ENCODE measurements around the gene KRT84. TPM values are rescaled to one million over a fixed set of nuclear protein-coding genes. Genes with fewer than 3 reads are reported as not detected.

KRT84 gene
- total RNA-seq, 1 experiment from 2014 or later, result not detected

DNA sequence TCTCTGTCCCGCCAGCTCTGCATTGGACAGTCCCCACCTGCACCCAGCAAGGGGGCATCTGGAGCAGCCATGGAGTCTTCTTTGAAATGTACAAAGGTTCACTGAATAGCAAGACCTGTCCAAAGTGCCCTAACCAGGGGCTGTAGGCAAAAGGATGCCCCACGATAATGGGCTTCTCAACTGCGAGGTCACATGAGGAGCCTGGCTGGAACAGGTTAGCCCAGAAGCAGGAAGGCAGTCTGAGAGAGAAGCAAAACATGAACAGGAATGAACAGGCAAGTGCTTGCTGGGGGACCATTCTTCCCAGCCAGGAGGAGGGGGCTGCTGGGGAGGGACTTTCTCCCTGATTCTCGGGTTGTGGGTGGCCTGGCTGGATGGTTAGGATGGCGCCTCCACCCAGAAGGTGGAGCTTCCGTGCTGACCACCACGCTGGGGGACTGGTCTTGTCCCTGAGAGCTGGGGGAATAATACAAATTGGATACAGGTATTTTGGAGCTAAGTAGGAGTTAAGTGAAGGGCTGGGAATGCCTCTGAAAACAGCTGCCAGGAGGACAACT is 25.3 kb downstream of the KRT84 start:
- Mint-ChIP-seq H3K36me3 (ENCODE audit: insufficient read depth, unreplicated experiment) (no peaks in the 10 kb centered on the region), H3K27ac (ENCODE audit: low read depth, unreplicated experiment) (no peak overlapping the region), H3K9me3 (ENCODE audit: unreplicated experiment) (no peaks in the 10 kb centered on the region), H3K27me3 (ENCODE audit: insufficient read depth, unreplicated experiment) (peaks cover 14% of the 10 kb centered on the region), H3K4me1 (ENCODE audit: insufficient read depth, unreplicated experiment) (no peaks in the 10 kb centered on the region), H3K4me3 (ENCODE audit: unreplicated experiment) (no peak overlapping the region)
- POLR2A ChIA-PET, result no interaction called here
- TF ChIP-seq, protein P1, sequence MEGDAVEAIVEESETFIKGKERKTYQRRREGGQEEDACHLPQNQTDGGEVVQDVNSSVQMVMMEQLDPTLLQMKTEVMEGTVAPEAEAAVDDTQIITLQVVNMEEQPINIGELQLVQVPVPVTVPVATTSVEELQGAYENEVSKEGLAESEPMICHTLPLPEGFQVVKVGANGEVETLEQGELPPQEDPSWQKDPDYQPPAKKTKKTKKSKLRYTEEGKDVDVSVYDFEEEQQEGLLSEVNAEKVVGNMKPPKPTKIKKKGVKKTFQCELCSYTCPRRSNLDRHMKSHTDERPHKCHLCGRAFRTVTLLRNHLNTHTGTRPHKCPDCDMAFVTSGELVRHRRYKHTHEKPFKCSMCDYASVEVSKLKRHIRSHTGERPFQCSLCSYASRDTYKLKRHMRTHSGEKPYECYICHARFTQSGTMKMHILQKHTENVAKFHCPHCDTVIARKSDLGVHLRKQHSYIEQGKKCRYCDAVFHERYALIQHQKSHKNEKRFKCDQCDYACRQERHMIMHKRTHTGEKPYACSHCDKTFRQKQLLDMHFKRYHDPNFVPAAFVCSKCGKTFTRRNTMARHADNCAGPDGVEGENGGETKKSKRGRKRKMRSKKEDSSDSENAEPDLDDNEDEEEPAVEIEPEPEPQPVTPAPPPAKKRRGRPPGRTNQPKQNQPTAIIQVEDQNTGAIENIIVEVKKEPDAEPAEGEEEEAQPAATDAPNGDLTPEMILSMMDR (IDR thresholded peaks at IDR 0.05; ENCODE audit: unreplicated experiment), result no peak
- CTCF ChIA-PET, result interaction anchor here (0.6 to 3.0 kb wide), 10 partner anchors 9 to 620 kb away, joined by 3 to 37 read pairs (median 3); no protein-coding TSS in a partner anchor
- intact Hi-C loops (cut with micrococcal nuclease), result no loop called here
- DNase-seq (ENCODE audit: unreplicated experiment), result no peak
- BruUV-seq (replicated peaks), result no TSS peak

DNA sequence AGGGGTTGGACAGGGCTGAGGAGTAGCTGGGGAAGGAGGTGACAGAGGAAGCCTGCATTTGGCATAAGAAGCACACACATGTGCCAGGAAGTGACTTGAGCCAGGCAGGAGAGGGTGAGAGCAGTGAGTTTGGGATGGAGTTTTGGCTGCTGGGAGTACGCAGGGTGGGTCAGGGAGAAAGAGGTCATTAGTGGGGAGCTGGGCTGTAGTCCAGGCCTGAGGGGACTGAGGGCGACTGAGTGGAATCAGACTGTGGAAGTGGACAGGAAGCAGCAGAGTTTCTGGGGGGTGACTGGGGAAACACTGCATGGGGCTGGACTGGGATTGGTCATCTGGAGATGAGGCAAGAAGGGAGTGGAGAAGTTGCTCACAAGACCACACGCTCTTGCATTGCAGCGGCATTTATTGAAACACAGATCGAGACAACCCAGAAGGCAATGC is 25.8 kb downstream of the KRT84 start:
- ChIA-PET CTCF (interaction anchor here (0.8 to 1.2 kb wide), 3 partner anchors 9 to 215 kb away, joined by 3 read pairs; no protein-coding TSS in a partner anchor), POLR2A (no interaction called here)
- Mint-ChIP-seq H3K36me3 (ENCODE audit: insufficient read depth, unreplicated experiment) (no peaks in the 10 kb centered on the region), H3K27me3 (ENCODE audit: insufficient read depth, unreplicated experiment) (peaks cover 14% of the 10 kb centered on the region), H3K9me3 (ENCODE audit: unreplicated experiment) (no peaks in the 10 kb centered on the region), H3K4me1 (ENCODE audit: insufficient read depth, unreplicated experiment) (no peaks in the 10 kb centered on the region), H3K27ac (ENCODE audit: low read depth, unreplicated experiment) (no peak overlapping the region), H3K4me3 (ENCODE audit: unreplicated experiment) (no peak overlapping the region)
- no peak for DNase-seq (ENCODE audit: unreplicated experiment)
- TF ChIP-seq, protein P1 (IDR thresholded peaks at IDR 0.05; ENCODE audit: unreplicated experiment), result no peak
- BruUV-seq (replicated peaks), result no TSS peak
- intact Hi-C loops (cut with micrococcal nuclease), result no loop called here

DNA sequence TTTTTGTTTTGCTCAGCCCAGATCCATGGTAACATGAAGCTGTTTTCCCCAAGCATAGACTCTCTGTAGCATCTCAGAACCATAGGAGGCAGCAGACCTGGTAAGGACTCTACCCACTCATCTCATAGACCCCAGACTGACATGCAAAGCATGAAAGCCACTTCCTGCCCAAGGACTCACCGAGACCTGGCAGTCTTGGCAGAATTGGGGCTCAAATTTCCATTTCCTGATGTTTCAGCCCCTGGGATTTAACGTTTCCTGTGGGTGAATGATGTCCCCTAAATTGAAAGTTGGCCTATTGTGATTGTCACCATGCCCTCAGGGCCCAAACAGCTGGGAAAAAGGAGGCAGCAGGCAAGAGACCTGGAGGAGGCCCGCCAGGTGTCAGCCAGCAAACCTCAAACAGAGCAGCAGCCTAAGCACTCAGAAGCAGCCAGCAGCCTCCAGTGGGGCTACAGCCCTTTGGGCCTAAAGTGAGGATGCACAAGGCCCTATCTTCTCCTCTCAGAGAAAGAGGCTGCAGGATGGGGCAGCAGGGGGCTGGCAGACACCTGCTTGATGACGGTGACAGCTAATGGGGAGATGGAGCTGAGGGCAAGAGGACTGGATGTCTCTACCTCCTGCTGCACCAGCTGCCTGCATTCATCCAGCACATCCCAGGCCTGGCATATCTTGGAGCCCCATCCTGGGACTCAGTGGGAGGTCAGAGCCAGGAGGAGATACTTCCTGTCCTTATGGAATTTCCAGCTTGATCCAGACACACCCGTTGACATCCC is 26.7 kb downstream of the KRT84 start:
- no peaks in the 10 kb centered on the region for H3K4me1 Mint-ChIP-seq (ENCODE audit: insufficient read depth, unreplicated experiment)
- ChIA-PET CTCF (interaction anchor here (0.9 to 1.3 kb wide), 3 partner anchors 150 to 620 kb away, joined by 3 to 4 read pairs (median 3); no protein-coding TSS in a partner anchor), POLR2A (interaction anchor here (0.6 kb wide), 1 partner anchor 84 kb away, joined by 3 read pairs; no protein-coding TSS in a partner anchor)
- H3K9me3 Mint-ChIP-seq (ENCODE audit: unreplicated experiment), result no peaks in the 10 kb centered on the region
- no peak overlapping the region for H3K27ac Mint-ChIP-seq (ENCODE audit: low read depth, unreplicated experiment)
- H3K27me3 Mint-ChIP-seq (ENCODE audit: insufficient read depth, unreplicated experiment), result peaks cover 14% of the 10 kb centered on the region
- no peak for DNase-seq (ENCODE audit: unreplicated experiment)
- no peaks in the 10 kb centered on the region for H3K36me3 Mint-ChIP-seq (ENCODE audit: insufficient read depth, unreplicated experiment)
- intact Hi-C loops (cut with micrococcal nuclease), result no loop called here
- TF ChIP-seq, protein P1 (IDR thresholded peaks at IDR 0.05; ENCODE audit: unreplicated experiment), result no peak
- H3K4me3 Mint-ChIP-seq (ENCODE audit: unreplicated experiment), result no peak overlapping the region
- BruUV-seq (replicated peaks), result no TSS peak

DNA sequence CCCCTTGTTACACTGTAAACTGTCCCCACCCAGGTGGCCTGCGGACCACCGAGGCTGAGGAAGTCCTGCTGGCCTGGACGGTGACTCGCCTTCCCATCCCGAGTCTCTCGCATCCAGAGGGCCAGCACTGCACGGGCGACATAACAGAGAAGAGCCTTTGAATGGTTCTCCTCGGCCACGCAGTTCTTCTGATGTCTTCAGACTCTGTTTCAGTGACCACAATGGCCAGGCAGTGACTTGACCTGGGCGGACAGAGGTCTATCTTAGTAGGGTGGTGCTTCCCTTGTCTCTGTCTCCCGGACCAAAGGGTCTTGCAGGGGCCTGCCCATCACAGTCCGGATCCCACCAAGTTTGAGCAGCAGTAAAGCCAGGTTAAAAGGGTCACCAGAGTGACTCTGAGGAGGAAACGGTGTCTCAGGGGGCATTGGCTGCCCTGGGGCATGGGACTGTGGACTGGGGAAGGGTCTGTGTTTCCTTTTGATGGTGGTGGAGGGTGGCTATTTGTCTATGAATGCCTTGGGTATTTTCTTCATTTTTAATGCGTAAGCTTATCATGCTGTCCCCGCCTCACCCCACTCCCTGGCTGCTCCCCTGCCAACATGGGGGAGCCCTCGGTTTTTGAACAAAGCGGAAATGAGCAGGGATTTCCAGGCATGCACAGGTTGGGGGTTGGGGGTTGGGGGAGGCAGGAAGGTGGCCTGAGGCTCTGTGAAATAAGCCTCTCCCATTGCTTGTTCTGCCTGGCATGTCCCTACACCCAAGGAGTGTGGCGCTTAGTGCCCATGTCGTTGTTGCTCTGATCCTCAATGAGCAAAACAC is 28.5 kb downstream of the KRT84 start:
- no peak overlapping the region for H3K4me3 Mint-ChIP-seq (ENCODE audit: unreplicated experiment)
- CTCF ChIA-PET, result no interaction called here
- BruUV-seq (replicated peaks), result no TSS peak
- no peak overlapping the region for H3K27ac Mint-ChIP-seq (ENCODE audit: low read depth, unreplicated experiment)
- intact Hi-C loops (cut with micrococcal nuclease), result no loop called here
- peaks cover 27% of the 10 kb centered on the region for H3K27me3 Mint-ChIP-seq (ENCODE audit: insufficient read depth, unreplicated experiment)
- H3K4me1 Mint-ChIP-seq (ENCODE audit: insufficient read depth, unreplicated experiment), result no peaks in the 10 kb centered on the region
- H3K9me3 Mint-ChIP-seq (ENCODE audit: unreplicated experiment), result no peaks in the 10 kb centered on the region
- DNase-seq (ENCODE audit: unreplicated experiment), result no peak
- H3K36me3 Mint-ChIP-seq (ENCODE audit: insufficient read depth, unreplicated experiment), result no peaks in the 10 kb centered on the region
- POLR2A ChIA-PET, result no interaction called here
- TF ChIP-seq, protein P1 (IDR thresholded peaks at IDR 0.05; ENCODE audit: unreplicated experiment), result no peak

All from MCF 10A (cell line).